Measurements from ENCODE around the gene AHSA1.
"Not testable (repeated sequence)": the region's sequence is repeated elsewhere in the genome, so short reads cannot be mapped to it uniquely, and the experiment has no call there.

DNA sequence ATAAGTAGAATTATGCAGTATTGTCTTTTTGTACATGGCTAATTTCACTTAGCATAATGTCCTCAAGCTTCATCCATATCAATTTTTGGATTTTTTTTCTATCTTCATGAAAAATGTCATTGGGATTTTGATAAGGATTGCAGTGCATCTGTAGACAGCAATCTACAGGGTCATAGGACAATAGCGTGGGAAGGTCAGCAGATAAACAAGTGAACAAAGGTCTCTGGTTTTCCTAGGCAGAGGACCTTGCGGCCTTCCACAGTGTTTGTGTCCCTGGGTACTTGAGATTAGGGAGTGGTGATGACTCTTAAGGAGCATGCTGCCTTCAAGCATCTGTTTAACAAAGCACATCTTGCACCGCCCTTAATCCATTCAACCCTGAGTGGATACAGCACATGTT, 41.8 kb upstream of the AHSA1 start:
- TF ChIP-seq, protein P1, sequence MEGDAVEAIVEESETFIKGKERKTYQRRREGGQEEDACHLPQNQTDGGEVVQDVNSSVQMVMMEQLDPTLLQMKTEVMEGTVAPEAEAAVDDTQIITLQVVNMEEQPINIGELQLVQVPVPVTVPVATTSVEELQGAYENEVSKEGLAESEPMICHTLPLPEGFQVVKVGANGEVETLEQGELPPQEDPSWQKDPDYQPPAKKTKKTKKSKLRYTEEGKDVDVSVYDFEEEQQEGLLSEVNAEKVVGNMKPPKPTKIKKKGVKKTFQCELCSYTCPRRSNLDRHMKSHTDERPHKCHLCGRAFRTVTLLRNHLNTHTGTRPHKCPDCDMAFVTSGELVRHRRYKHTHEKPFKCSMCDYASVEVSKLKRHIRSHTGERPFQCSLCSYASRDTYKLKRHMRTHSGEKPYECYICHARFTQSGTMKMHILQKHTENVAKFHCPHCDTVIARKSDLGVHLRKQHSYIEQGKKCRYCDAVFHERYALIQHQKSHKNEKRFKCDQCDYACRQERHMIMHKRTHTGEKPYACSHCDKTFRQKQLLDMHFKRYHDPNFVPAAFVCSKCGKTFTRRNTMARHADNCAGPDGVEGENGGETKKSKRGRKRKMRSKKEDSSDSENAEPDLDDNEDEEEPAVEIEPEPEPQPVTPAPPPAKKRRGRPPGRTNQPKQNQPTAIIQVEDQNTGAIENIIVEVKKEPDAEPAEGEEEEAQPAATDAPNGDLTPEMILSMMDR (IDR thresholded peaks at IDR 0.05), result not testable (repeated sequence)
- not testable (repeated sequence) for TF ChIP-seq POLR2A (IDR thresholded peaks at IDR 0.05)

Measured in lower leg skin (tissue), 3 donors.